Right lobe of liver (tissue), 4 donors: Measurements from ENCODE around the gene CHP2.

Experiments
- CTCF ChIP-seq, 4 donors: fragments of 200-600 bp in 3 of 4; fragments of 450-650 bp in 1 of 4; IDR thresholded peaks; one replicate each; pipeline versions ENCODE4 v1.5.1 to v1.8.0; 2016 to 2022; ENCODE audit warnings: antibody characterized with exemption in 4 of 4, mild to moderate bottlenecking in 2 of 4
- POLR2A ChIP-seq: fragments of 450-650 bp; IDR thresholded peaks from one replicate; pipeline ENCODE4 v1.6.1; 2017; ENCODE audit warnings: antibody characterized with exemption, mild to moderate bottlenecking
- donor health status: DM: no; HTN: no; CAD: no.
- donor health status: DM: no; HTN: no; CAD: no.
- donor health status: DM: no; HTN: yes; CAD: no.

GRCh38 chr16:23716484-23716883 is 38.3 kb upstream of the CHP2 start:
- TF ChIP-seq CTCF (IDR thresholded peaks at IDR 0.05) (no peak), POLR2A (no peak)
